ENCODE data around the gene PLIN5.
A peak's percentile ranks its signal among the peaks of the same experiment; 100 is the strongest.

The PLIN5 gene

GRCh38 chr19:4523306-4524110 is 11.5 kb downstream of the PLIN5 start:
- DNase-seq (ENCODE audit: low read depth in 3 of 3, low spot score in 1 of 3): peak in 1 of 3 donors; percentile 12

- DNase-seq (ENCODE audit: low read depth in 3 of 3, low spot score in 1 of 3): no peak
These were observed 12.6 kb downstream of the PLIN5 start for GRCh38 chr19:4522291-4523002.

- no peak for DNase-seq (ENCODE audit: low read depth in 3 of 3, low spot score in 1 of 3)
These were observed 13.2 kb downstream of the PLIN5 start for GRCh38 chr19:4521888-4522242.

GRCh38 chr19:4521170-4521887 is 13.7 kb downstream of the PLIN5 start:
- DNase-seq (ENCODE audit: low read depth in 3 of 3, low spot score in 1 of 3): no peak

GRCh38 chr19:4519521-4520277 is 15.3 kb downstream of the PLIN5 start:
- DNase-seq (ENCODE audit: low read depth in 3 of 3, low spot score in 1 of 3): no peak

- no peak for DNase-seq (ENCODE audit: low read depth in 3 of 3, low spot score in 1 of 3)
These were observed 15.9 kb downstream of the PLIN5 start for GRCh38 chr19:4519172-4519496.

DNA sequence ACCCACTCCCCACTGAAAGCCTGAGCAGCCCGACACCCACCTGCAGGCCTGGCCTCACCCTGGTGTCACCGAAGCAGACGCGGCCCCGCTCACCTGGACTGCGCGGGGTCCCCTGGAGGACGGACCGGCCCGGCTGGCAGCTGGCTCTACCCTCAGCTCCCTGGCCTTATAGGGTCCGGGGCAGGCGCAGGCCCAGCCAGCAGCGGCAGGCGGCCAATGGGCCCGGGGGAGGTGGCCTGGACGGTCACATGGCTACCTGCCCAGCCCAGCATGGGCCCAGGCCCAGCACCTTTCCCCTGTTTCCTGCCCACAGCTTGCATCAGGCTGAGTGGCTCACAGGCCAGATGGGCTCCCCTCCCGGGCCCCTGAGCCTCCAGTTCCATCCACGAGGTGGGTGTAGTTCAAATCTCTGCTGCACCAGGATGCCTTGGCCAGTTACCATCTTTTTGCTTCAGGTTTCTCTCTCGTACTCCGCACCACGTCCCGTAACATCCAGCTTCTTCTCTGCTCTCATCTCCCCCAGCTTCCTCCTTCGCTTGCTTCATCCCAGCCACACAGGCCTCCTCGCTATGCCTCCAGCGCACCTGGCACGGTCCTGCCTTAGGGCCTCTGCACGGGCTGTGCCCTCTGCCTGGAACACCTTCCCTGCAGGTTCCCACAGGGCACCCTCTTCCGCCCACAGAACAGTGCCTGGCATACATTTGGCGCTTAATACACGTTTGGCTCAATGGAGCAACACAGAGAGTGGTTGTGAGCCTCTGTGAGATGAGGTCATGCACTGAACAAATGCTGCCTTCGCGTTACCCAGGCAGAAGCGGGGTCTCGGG is 16.5 kb downstream of the PLIN5 start, which contains the start of gene PLIN4:
PLIN4 (minus strand) TSS at position 142 of the 827 bp plus-strand sequence. CDS start 214 bp downstream, outside the sequence.
- DNase-seq (ENCODE audit: low read depth in 3 of 3, low spot score in 1 of 3): no peak

- DNase-seq (ENCODE audit: low read depth in 3 of 3, low spot score in 1 of 3): no peak
These were observed 17.5 kb downstream of the PLIN5 start for GRCh38 chr19:4517451-4518057.

DNA sequence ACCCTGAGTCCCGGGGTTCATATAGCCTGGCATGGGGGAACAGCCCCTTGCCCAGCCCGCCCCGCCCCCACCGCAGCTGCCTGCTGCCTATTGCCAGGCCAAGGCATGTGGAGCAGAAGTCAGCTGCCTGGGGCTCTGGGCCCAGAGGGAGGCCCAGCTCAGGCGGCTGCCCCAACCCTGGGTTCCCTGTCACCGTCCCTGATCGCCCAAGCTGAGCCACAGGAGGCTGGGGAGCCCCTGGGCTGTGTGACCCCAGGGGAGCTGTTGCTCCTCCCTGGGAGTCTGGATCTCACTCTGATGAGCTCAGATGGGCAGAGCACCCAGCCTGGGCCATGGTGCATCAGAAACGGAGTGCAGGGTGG is 18.1 kb downstream of the PLIN5 start:
- no peak for DNase-seq (ENCODE audit: low read depth in 3 of 3, low spot score in 1 of 3)

DNA sequence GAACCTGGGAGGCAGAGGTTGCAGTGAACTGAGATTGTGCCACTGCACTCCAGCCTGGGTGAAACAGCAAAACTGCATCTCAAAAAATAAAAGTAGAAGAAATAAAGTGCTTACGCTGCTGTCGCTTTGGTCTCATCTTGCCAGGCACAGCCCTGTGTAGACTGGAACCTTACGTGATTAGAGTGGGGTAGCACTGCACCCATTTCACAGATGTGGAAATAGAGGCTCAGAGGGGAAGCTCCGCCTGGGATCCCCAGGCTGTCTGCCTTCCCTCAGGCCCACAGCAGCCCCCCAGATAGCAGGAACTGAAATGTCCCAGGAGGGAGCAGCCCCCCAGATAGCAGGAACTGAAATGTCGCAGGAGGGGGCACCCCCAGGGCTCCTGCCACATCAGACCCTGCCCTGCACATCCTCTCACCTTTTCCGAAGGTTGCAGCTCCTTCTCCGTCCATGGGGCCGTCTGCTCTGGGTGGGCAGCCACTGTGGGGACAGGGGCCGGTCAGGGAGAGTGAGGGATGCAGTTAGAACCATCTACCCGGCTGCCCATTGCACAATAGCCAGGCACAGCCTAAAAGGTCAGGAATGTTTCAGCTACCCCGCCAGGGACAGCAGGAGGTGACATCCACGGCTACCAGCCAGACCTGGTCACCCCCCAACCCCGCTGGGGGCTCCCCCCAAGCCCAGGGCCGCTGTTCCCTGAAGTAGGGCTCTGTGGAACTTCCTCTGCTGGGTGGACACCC is 18.7 kb downstream of the PLIN5 start:
- no peak for DNase-seq (ENCODE audit: low read depth in 3 of 3, low spot score in 1 of 3)

- DNase-seq (ENCODE audit: low read depth in 3 of 3, low spot score in 1 of 3): no peak
These were observed 19.3 kb downstream of the PLIN5 start for GRCh38 chr19:4515732-4516131.

GRCh38 chr19:4513248-4513647 is 21.8 kb downstream of the PLIN5 start:
- no peak for DNase-seq (ENCODE audit: low read depth in 3 of 3, low spot score in 1 of 3)

DNA sequence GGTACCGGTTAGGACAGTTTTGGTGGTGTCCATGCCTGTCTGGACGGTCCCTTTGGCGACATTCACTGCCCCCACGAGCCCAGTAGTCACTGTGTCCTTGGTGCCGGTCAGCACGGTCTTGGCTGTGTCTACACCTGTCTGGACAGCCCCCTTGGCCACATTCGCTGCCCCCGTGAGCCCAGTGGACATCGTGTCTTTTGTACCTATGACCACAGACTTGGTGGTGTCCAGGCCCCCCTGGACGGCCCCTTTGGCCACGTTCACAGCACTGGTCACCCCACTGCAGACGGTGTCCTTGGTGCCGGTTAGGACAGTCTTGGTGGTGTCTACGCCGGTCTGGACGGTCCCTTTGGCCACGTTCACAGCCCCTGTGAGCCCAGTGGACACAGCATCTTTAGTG is 23.0 kb downstream of the PLIN5 start:
- DNase-seq (ENCODE audit: low read depth in 3 of 3, low spot score in 1 of 3): no peak

DNA sequence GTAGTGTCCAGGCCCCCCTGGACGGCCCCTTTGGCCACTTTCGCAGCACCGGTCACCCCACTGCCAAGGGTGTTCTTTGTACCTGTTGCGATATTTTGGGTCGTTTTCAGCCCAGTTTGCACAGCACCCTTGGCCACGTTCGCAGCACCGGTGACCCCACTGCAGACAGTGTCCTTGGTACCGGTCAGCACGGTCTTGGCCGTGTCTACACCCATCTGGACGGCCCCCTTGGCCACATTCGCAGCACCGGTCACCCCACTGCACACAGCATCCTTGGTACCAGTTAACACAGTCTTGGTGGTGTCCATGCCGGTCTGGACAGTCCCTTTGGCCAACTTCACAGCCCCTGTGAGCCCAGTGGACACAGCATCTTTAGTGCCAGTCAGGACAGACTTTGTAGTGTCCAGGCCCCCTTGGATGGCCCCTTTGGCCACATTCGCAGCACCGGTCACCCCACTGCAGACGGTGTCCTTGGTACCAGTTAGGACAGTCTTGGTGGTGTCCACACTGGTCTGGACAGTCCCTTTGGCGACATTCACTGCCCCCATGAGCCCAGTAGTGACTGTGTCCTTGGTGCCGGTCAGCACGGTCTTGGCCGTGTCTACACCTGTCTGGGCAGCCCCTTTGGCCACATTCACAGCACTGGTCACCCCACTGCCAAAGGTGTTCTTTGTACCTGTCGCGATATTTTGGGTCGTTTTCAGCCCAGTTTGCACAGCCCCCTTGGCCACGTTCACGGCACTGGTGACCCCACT is 23.5 kb downstream of the PLIN5 start:
- no peak for DNase-seq (ENCODE audit: low read depth in 3 of 3, low spot score in 1 of 3)

GRCh38 chr19:4510435-4511255 is 24.4 kb downstream of the PLIN5 start:
- no peak for DNase-seq (ENCODE audit: low read depth in 3 of 3, low spot score in 1 of 3)

- no peak for DNase-seq (ENCODE audit: low read depth in 3 of 3, low spot score in 1 of 3)
These were observed 26.3 kb downstream of the PLIN5 start for GRCh38 chr19:4508698-4509097.

GRCh38 chr19:4507804-4508203 is 27.2 kb downstream of the PLIN5 start:
- no peak for DNase-seq (ENCODE audit: low read depth in 3 of 3, low spot score in 1 of 3)

GRCh38 chr19:4507150-4507452 is 27.9 kb downstream of the PLIN5 start:
- DNase-seq (ENCODE audit: low read depth in 3 of 3, low spot score in 1 of 3): no peak
